Activated naive CD8-positive, alpha-beta T cell treated with anti-CD3 and anti-CD28 coated beads, Interleukin-2, amount 10 ng/mL, durations not matched to agents 7 days and 5 days (primary cell): ENCODE results near the gene GNL3. TPM values are rescaled to one million over a fixed set of nuclear protein-coding genes. Genes with fewer than 3 reads are reported as not detected.
A peak's percentile ranks its signal among the peaks of the same experiment; 100 is the strongest.
"Not testable (repeated sequence)": the region's sequence is repeated elsewhere in the genome, so short reads cannot be mapped to it uniquely, and the experiment has no call there.

Source experiments
- ATAC-seq: fragments of 150-1000 bp; cut with Tn5 transposase; one replicate; pipeline ENCODE4 v1.10.0; 2021; ENCODE audit warnings: low read depth, moderate library complexity
- POLR2A ChIA-PET: fragments of 350-600 bp; sonication (Branson Sonifier 250); formaldehyde crosslinking; loops from one replicate; lab custom pipeline; 2021; ENCODE audit warnings: antibody characterized with exemption; lab: Charles Lee
- DNase-seq: peaks from one replicate; pipeline ENCODE4 v3.0.0; 2021
- H3K27ac Mint-ChIP-seq: one replicate; pipeline ENCODE4 v1.8.0; 2022; ENCODE audit warnings: mild to moderate bottlenecking, mixed read lengths
- H3K27me3 Mint-ChIP-seq: one replicate; pipeline ENCODE4 v1.8.0; 2022; ENCODE audit warnings: mild to moderate bottlenecking, moderate library complexity, mixed read lengths
- H3K36me3 Mint-ChIP-seq: one replicate; pipeline ENCODE4 v1.8.0; 2021; ENCODE audit warnings: mild to moderate bottlenecking, mixed read lengths
- H3K4me1 Mint-ChIP-seq: one replicate; pipeline ENCODE4 v1.8.0; 2021; ENCODE audit warnings: mixed read lengths
- H3K4me3 Mint-ChIP-seq: one replicate; pipeline ENCODE4 v1.8.0; 2022; ENCODE audit warnings: mild to moderate bottlenecking, moderate library complexity, mixed read lengths
- H3K9me3 Mint-ChIP-seq: one replicate; pipeline ENCODE4 v1.8.0; 2021; ENCODE audit warnings: mixed read lengths
- total RNA-seq, 2 experiments: library from RNA; stranded (reverse); gene quantifications; one replicate each; pipeline ENCODE4 v1.2.3, GENCODE V29; 2021

The GNL3 gene
- total RNA-seq = 10 to 100 TPM; 72.5 to 75.9 TPM

GRCh38 chr3:52685709-52686691, at the start of gene GNL3, which contains the start of gene PBRM1:
TSS of gene GNL3 (plus strand) at chr3:52686032. CDS start at chr3:52686093, 61 bp downstream.
TSS of gene PBRM1 (minus strand) at chr3:52685913.
- peak; percentile 94 for DNase-seq
- POLR2A ChIA-PET = interaction anchor here (1.4 to 5.7 kb wide), 5 partner anchors 10 to 360 kb away, joined by 3 to 38 read pairs (median 4); partner anchors contain the start of genes GLT8D1, SFMBT1 and SPCS1
- peaks cover 41% of the 10 kb centered on the region for H3K4me1 Mint-ChIP-seq
- H3K9me3 Mint-ChIP-seq = no peaks in the 10 kb centered on the region
- H3K27ac Mint-ChIP-seq = peak within 1 kb of the TSS; percentile 94
- H3K27me3 Mint-ChIP-seq = no peaks in the 10 kb centered on the region
- H3K36me3 Mint-ChIP-seq = peaks cover 19% of the 10 kb centered on the region
- H3K4me3 Mint-ChIP-seq = peak within 1 kb of the TSS; percentile 99
- ATAC-seq = peak; percentile 80

GRCh38 chr3:52636673-52637072, 49.2 kb upstream of the GNL3 start:
- Mint-ChIP-seq H3K4me1 (no peaks in the 10 kb centered on the region), H3K9me3 (no peaks in the 10 kb centered on the region), H3K27me3 (no peaks in the 10 kb centered on the region), H3K36me3 (peaks cover 12% of the 10 kb centered on the region), H3K4me3 (no peak overlapping the region), H3K27ac (no peak overlapping the region)
- DNase-seq (no peak), ATAC-seq (no peak)
- POLR2A ChIA-PET = interaction anchor here (0.6 kb wide), 1 partner anchor 21 kb away, joined by 3 read pairs; no protein-coding TSS in a partner anchor

- peaks cover 2% of the 10 kb centered on the region for H3K4me1 Mint-ChIP-seq
- H3K36me3 Mint-ChIP-seq = peaks cover 36% of the 10 kb centered on the region
- POLR2A ChIA-PET = no interaction called here
- H3K9me3 Mint-ChIP-seq = no peaks in the 10 kb centered on the region
- no peaks in the 10 kb centered on the region for H3K27me3 Mint-ChIP-seq
- H3K27ac Mint-ChIP-seq = no peak overlapping the region
- no peak overlapping the region for H3K4me3 Mint-ChIP-seq
- no peak for ATAC-seq
- DNase-seq = no peak
Measured at GRCh38 chr3:52645549-52645948, 40.3 kb upstream of the GNL3 start.

- peaks cover 5% of the 10 kb centered on the region for H3K4me1 Mint-ChIP-seq
- no peak overlapping the region for H3K4me3 Mint-ChIP-seq
- ATAC-seq = no peak
- POLR2A ChIA-PET = interaction anchor here (0.6 kb wide), 1 partner anchor 225 kb away, joined by 4 read pairs; no protein-coding TSS in a partner anchor
- peaks cover 34% of the 10 kb centered on the region for H3K36me3 Mint-ChIP-seq
- DNase-seq = no peak
- H3K9me3 Mint-ChIP-seq = no peaks in the 10 kb centered on the region
- H3K27ac Mint-ChIP-seq = no peak overlapping the region
- no peaks in the 10 kb centered on the region for H3K27me3 Mint-ChIP-seq
Measured at GRCh38 chr3:52649461-52650210, 36.2 kb upstream of the GNL3 start.

- Mint-ChIP-seq H3K36me3 (peaks cover 27% of the 10 kb centered on the region), H3K27me3 (no peaks in the 10 kb centered on the region), H3K4me1 (peaks cover 5% of the 10 kb centered on the region), H3K4me3 (no peak overlapping the region), H3K27ac (peak overlapping the region; percentile 19), H3K9me3 (no peaks in the 10 kb centered on the region)
- POLR2A ChIA-PET = no interaction called here
- DNase-seq = no peak
- ATAC-seq = peak; percentile 52
Measured at GRCh38 chr3:52650439-52650838, 35.4 kb upstream of the GNL3 start.

- Mint-ChIP-seq H3K36me3 (peaks cover 30% of the 10 kb centered on the region), H3K4me3 (no peak overlapping the region), H3K27me3 (no peaks in the 10 kb centered on the region), H3K4me1 (peaks cover 5% of the 10 kb centered on the region), H3K9me3 (no peaks in the 10 kb centered on the region), H3K27ac (no peak overlapping the region)
- DNase-seq (no peak), ATAC-seq (no peak)
- POLR2A ChIA-PET = interaction anchor here (1.0 kb wide), 1 partner anchor 28 kb away, joined by 4 read pairs; no protein-coding TSS in a partner anchor
Measured at GRCh38 chr3:52651592-52651991, 34.2 kb upstream of the GNL3 start.

- no peak overlapping the region for H3K27ac Mint-ChIP-seq
- H3K27me3 Mint-ChIP-seq = no peaks in the 10 kb centered on the region
- H3K4me3 Mint-ChIP-seq = no peak overlapping the region
- DNase-seq = no peak
- peaks cover under 1% of the 10 kb centered on the region for H3K4me1 Mint-ChIP-seq
- no peak for ATAC-seq
- POLR2A ChIA-PET = no interaction called here
- H3K36me3 Mint-ChIP-seq = peaks cover 21% of the 10 kb centered on the region
- H3K9me3 Mint-ChIP-seq = no peaks in the 10 kb centered on the region
Measured at GRCh38 chr3:52655895-52656294, 29.9 kb upstream of the GNL3 start.

GRCh38 chr3:52660046-52660445, 25.8 kb upstream of the GNL3 start:
- no peak overlapping the region for H3K4me3 Mint-ChIP-seq
- no peaks in the 10 kb centered on the region for H3K4me1 Mint-ChIP-seq
- POLR2A ChIA-PET = no interaction called here
- no peaks in the 10 kb centered on the region for H3K27me3 Mint-ChIP-seq
- no peak overlapping the region for H3K27ac Mint-ChIP-seq
- ATAC-seq = no peak
- DNase-seq = no peak
- peaks cover 28% of the 10 kb centered on the region for H3K36me3 Mint-ChIP-seq
- no peaks in the 10 kb centered on the region for H3K9me3 Mint-ChIP-seq

- Mint-ChIP-seq H3K27ac (no peak overlapping the region), H3K27me3 (no peaks in the 10 kb centered on the region), H3K9me3 (no peaks in the 10 kb centered on the region), H3K36me3 (peaks cover 26% of the 10 kb centered on the region), H3K4me3 (no peak overlapping the region), H3K4me1 (no peaks in the 10 kb centered on the region)
- DNase-seq (no peak), ATAC-seq (no peak)
- POLR2A ChIA-PET = interaction anchor here (0.6 kb wide), 1 partner anchor 28 kb away, joined by 3 read pairs; no protein-coding TSS in a partner anchor
Measured at GRCh38 chr3:52663098-52663497, 22.7 kb upstream of the GNL3 start.

GRCh38 chr3:52670621-52671521, 15.0 kb upstream of the GNL3 start:
- peaks cover 23% of the 10 kb centered on the region for H3K36me3 Mint-ChIP-seq

GRCh38 chr3:52671676-52672075, 14.2 kb upstream of the GNL3 start:
- no peaks in the 10 kb centered on the region for H3K9me3 Mint-ChIP-seq

More at GRCh38 chr3:52670621-52671521, 15.0 kb upstream of the GNL3 start:
- no peak for DNase-seq
- H3K27ac Mint-ChIP-seq = peak overlapping the region; percentile 44
- no peaks in the 10 kb centered on the region for H3K9me3 Mint-ChIP-seq
- H3K4me1 Mint-ChIP-seq = peaks cover 15% of the 10 kb centered on the region
- H3K4me3 Mint-ChIP-seq = no peak overlapping the region
- H3K27me3 Mint-ChIP-seq = no peaks in the 10 kb centered on the region
- POLR2A ChIA-PET = no interaction called here
- peak; percentile 45 for ATAC-seq

GRCh38 chr3:52676201-52676600, 9.6 kb upstream of the GNL3 start:
- H3K27me3 Mint-ChIP-seq, H3K27ac Mint-ChIP-seq, H3K9me3 Mint-ChIP-seq, POLR2A ChIA-PET, DNase-seq, H3K4me3 Mint-ChIP-seq, ATAC-seq: not testable (repeated sequence)
- Mint-ChIP-seq H3K36me3 (peaks cover 32% of the 10 kb centered on the region), H3K4me1 (peaks cover 16% of the 10 kb centered on the region)

More at GRCh38 chr3:52671676-52672075, 14.2 kb upstream of the GNL3 start:
- Mint-ChIP-seq H3K36me3 (peaks cover 28% of the 10 kb centered on the region), H3K27ac (no peak overlapping the region), H3K4me1 (peaks cover 15% of the 10 kb centered on the region), H3K4me3 (no peak overlapping the region), H3K27me3 (no peaks in the 10 kb centered on the region)
- DNase-seq (no peak), ATAC-seq (no peak)
- POLR2A ChIA-PET = interaction anchor here (0.7 kb wide), 1 partner anchor 23 kb away, joined by 3 read pairs; no protein-coding TSS in a partner anchor
